Renal pelvis (tissue), 12 donors: ENCODE results near the gene LIMD2. TPM values are rescaled to one million over a fixed set of nuclear protein-coding genes. Genes with fewer than 3 reads are reported as not detected.
A peak's percentile ranks its signal among the peaks of the same experiment; 100 is the strongest.
"Not testable (repeated sequence)": the region's sequence is repeated elsewhere in the genome, so short reads cannot be mapped to it uniquely, and the experiment has no call there.

Experiments
- DNase-seq: peaks from one replicate; pipeline ENCODE4 v3.0.0-alpha.2; 2013
- long read RNA-seq, 16 experiments: transcript quantifications; one replicate each; lab custom pipeline, GENCODE V29; 2026
- polyA plus RNA-seq, 3 donors: library from polyadenylated mRNA; unstranded; fragments of 120-200 nt; gene quantifications; one replicate each; pipeline ENCODE4 v1.2.1, GENCODE V29; 2013; ENCODE audit not compliant: insufficient read length in 3 of 3

The LIMD2 gene
- 10 to 100 TPM; 28.8 to 38.4 (median 34.9) TPM for polyA plus RNA-seq
- long read RNA-seq, donor 1, transcript LIMD2-201 (5 exons, 3,193 nt) = major isoform, 12 of 23 reads
- long read RNA-seq, donor 1, partial matches to known transcripts = 5 of 23 reads
- long read RNA-seq, donor 1, other reads (novel, unspliced or antisense) = 0 of 23 reads
- long read RNA-seq, donor 2, transcript LIMD2-201 (5 exons, 3,193 nt) = major isoform, 19 of 30 reads
- long read RNA-seq, donor 2, partial matches to known transcripts = 7 of 30 reads
- long read RNA-seq, donor 2, other reads (novel, unspliced or antisense) = 0 of 30 reads
- long read RNA-seq, donor 3, transcript LIMD2-201 (5 exons, 3,193 nt) = major isoform, 8 of 15 reads
- long read RNA-seq, donor 3, partial matches to known transcripts = 0 of 15 reads
- long read RNA-seq, donor 3, other reads (novel, unspliced or antisense) = 0 of 15 reads
- long read RNA-seq, donor 4, transcript LIMD2-201 (5 exons, 3,193 nt) = major isoform, 16 of 32 reads
- long read RNA-seq, donor 4, partial matches to known transcripts = 12 of 32 reads
- long read RNA-seq, donor 4, other reads (novel, unspliced or antisense) = 0 of 32 reads
- long read RNA-seq, donor 5, transcript LIMD2-201 (5 exons, 3,193 nt) = major isoform, 7 of 9 reads
- long read RNA-seq, donor 5, partial matches to known transcripts = 0 of 9 reads
- long read RNA-seq, donor 5, other reads (novel, unspliced or antisense) = 0 of 9 reads
- long read RNA-seq, donor 6, transcript LIMD2-201 (5 exons, 3,193 nt) = major isoform, 8 of 21 reads
- long read RNA-seq, donor 6, partial matches to known transcripts = 5 of 21 reads
- long read RNA-seq, donor 6, other reads (novel, unspliced or antisense) = 0 of 21 reads
- long read RNA-seq, donor 7, transcript LIMD2-201 (5 exons, 3,193 nt) = major isoform, 13 of 36 reads
- long read RNA-seq, donor 7, transcript LIMD2-204 (2 exons, 760 nt) = minor isoform, 6 of 36 reads
- long read RNA-seq, donor 7, partial matches to known transcripts = 10 of 36 reads
- long read RNA-seq, donor 7, other reads (novel, unspliced or antisense) = 0 of 36 reads
- long read RNA-seq, donor 8, transcript LIMD2-201 (5 exons, 3,193 nt) = major isoform, 7 of 9 reads
- long read RNA-seq, donor 8, partial matches to known transcripts = 0 of 9 reads
- long read RNA-seq, donor 8, other reads (novel, unspliced or antisense) = 0 of 9 reads
- long read RNA-seq, donor 9, transcript LIMD2-201 (5 exons, 3,193 nt) = major isoform, 15 of 32 reads
- long read RNA-seq, donor 9, partial matches to known transcripts = 7 of 32 reads
- long read RNA-seq, donor 9, other reads (novel, unspliced or antisense) = 0 of 32 reads
- long read RNA-seq, donor 10, transcript LIMD2-201 (5 exons, 3,193 nt) = major isoform, 13 of 16 reads
- long read RNA-seq, donor 10, partial matches to known transcripts = 0 of 16 reads
- long read RNA-seq, donor 10, other reads (novel, unspliced or antisense) = 0 of 16 reads
- long read RNA-seq, donor 11, transcript LIMD2-201 (5 exons, 3,193 nt) = major isoform, 12 of 23 reads
- long read RNA-seq, donor 11, partial matches to known transcripts = 6 of 23 reads
- long read RNA-seq, donor 11, other reads (novel, unspliced or antisense) = 0 of 23 reads
- long read RNA-seq, donor 12, transcript LIMD2-201 (5 exons, 3,193 nt) = major isoform, 7 of 62 reads
- long read RNA-seq, donor 12, partial matches to known transcripts = 35 of 62 reads
- long read RNA-seq, donor 12, other reads (novel, unspliced or antisense) = 12 of 62 reads
- long read RNA-seq, donor 13, partial matches to known transcripts = 0 of 6 reads
- long read RNA-seq, donor 13, other reads (novel, unspliced or antisense) = 0 of 6 reads
- long read RNA-seq, donor 14 = 0 reads
- long read RNA-seq, donor 15 = 0 reads
- long read RNA-seq, donor 16, transcript LIMD2-201 (5 exons, 3,193 nt) = major isoform, 11 of 23 reads
- long read RNA-seq, donor 16, partial matches to known transcripts = 8 of 23 reads
- long read RNA-seq, donor 16, other reads (novel, unspliced or antisense) = 0 of 23 reads

DNA sequence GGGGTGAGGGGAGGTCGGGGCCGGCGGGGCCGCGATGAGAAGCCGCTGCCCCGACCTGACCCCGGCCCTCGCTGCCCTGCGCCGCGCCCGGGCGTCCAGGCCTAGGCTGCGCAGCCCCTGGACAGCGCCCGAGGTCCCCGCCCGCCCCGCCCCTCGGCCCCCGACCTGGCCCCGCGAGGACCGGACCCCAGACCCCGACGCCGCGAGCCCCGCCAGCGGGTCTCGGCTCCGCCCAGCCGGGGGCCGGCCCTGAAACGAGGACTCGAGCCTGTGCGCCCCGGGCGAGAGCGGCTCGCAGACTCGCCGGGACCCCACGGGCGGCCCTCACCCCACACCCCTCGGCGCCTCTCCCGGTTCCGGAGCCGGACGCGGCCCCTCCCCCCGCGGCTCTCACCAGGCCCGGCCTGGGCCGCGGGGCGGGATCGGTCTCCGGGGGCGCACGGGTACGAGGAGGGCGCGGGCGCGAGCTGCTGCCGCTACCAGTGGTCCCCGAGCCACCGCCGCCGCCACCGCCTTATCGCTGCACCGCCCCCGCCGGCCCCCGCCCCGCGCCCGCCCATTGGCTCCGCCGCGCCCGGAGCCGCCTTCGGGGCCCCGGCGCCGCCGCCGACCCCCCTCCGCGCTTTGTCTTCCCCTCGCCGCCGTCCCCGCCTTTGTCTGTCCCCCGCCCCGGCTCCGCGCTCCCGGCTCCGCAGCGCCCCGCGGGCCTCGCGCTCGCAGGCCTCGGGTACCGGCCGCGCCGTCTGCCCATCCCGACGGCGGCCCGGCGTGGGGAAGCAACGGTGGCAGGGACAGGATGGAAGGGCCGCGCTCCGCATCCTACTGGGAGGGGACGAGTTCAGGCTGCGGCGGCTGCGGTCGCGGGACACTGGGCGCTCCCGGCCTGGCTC lies at the start of gene LIMD2:
TSS of gene LIMD2 (minus strand) at position 488 of the 890 bp plus-strand sequence. CDS start 827 bp downstream, outside the sequence.
- peak; percentile 41 for DNase-seq

DNA sequence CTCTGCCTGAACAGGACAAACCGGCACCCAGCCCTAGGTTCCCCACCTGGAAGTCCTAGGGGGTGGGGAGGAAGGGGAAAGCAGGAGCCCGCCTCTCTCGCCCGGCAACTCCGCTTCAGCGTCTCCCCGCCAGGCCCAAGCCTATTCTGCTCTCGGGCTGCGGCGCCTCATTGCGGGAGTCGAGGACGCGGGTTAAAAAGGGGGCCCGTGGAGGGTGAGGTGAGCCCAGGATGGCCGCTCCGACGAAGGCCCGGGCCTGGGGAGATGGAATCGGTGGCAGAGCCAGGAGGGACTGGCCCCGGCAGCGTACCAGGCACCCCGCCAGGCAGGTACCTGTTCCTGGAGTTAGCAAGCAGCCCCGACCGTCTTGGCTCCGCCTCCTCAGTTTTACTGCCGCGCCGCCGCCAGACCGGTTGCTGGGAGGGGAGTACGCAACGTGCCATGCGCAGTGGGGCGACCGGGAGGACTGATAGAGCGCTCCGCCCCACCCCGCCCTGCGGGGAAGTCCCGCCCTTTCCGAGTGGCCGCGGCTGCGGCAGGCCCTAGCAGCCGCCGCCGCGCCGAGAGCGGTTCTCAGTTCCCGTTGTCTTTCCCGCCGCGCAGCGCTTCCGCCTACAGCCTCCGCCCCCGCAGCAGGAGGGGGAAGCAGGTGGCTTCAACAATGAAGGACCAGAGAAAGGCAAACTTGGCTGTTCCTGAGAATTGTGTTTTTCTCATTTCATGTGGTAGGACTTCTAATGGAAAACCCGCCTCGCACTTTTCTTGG lies 41.7 kb upstream of the LIMD2 start, which contains the start of gene STRADA:
TSS of gene STRADA (minus strand) at position 392 of the 766 bp plus-strand sequence. CDS start 13,430 bp downstream, outside the sequence.
- DNase-seq = peak; percentile 98

DNA sequence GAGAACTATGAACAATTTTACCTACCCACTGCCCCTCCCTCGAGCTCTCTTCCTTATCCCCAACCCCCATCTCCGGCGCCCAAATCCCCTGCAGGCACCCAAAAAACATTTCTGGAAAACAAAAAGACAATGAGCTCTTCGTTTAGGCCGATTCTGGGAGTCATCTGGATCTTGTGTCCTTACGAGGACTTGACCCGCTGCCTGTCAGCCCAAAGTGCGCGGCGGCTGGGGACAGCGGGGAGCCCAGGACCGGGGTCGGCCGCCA lies 41.1 kb upstream of the LIMD2 start:
- DNase-seq = no peak

DNA sequence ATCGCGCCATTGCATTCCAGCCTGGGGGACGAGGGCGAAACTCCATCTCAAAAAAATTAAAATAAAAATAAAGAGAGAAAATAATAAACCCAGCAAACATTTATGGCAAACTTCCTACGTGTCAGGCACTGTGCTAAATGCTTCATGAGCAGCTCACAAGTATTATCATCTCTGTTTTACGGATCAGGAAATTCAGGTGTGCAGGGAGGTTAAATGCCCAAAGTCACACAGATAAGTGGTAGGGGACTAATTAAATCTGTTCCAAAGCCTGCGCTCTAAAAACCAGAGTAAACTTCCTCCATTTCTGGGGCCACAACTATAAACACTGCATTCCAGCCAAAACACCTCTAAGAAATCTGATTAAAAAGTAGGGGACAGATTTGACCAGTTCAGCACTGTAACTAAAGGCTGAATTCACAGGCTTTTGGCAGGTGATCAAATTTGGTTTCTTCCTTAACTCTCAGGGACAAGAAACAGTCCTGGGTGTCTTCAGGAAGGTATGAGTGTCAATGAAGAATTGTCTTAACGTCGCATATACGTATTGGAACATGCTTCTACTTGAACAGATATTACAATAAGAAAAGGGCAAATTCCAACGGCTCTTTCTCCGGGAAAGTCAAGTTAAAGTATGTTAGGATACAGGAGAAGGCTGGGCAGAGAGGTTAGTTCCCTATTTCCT lies 40.7 kb upstream of the LIMD2 start:
- peak; percentile 8 for DNase-seq

DNA sequence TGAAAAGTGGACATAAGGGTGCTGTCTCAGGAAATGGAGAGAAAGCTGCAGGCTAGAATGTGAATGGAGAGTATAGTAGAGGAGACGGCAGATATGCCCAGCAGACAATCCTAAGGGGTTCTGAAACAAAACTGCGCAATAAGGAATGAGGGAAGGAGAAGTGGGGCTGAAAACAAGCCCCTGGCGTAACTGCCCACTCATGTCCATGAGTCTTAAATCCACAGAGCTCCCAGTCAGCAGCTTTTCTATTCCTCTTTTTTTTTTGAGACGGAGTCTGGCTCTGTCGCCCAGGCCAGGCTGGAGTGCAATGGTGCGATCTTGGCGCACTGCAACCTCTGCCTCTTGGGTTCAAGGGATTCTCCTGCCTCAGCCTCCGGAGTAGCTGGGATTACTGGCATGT lies 35.8 kb upstream of the LIMD2 start:
- DNase-seq = no peak

DNA sequence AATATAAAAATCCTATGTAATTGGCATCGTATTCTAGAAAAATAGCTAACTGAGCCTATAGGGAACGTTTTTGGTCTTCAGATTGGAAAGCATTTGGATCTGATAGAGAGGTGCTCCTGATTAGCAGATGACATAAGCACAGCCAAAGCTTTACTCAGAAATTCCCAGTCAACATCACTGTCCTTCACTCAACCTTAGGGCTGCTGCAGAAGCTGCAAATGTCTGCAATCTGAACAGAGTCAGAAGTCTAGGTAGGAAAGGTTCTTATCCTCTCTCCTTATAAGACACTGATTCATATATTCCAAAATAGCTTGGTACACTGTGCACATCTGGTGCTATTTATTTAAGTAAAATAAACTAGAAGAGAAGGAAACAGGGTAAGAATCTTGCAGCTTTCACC lies 22.5 kb upstream of the LIMD2 start:
- no peak for DNase-seq

DNA sequence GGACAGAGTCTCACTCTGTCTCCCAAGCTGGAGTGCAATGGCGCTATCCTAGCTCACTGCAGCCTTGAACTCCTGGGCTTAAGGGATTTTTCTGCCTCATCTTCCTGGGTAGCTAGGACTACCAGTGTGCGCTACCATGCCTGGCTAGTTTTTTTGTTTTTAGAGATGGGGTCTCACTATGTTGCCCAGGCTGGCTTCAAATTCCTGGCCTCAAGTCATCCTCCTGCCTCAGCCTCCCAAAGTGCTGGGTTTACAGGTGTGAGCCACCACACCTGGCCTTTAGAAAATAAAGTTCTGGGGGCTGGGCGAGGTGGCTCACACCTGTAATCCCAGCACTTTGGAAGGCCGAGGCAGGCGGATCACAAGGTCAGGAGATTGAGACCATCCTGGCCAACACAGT lies 20.3 kb upstream of the LIMD2 start:
- DNase-seq = not testable (repeated sequence)

DNA sequence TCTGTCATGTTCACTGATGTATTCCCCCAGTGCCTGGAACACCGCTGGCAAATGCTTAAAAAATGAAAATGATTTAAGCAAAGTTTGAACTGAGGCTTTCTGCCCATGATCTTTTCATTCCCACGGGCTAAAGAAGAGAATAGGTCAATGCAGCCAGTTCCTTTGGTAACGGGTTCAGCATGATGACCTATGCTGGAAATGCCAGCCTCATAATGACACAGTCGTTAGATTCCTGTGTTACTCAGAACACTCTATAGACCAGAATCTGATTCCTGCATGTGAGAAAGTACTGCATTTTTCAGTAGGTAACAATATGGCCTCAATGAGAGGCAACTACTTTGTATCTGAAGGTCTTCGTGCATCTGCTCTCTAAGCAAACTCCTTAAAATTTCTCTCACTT lies 19.1 kb upstream of the LIMD2 start:
- no peak for DNase-seq

DNA sequence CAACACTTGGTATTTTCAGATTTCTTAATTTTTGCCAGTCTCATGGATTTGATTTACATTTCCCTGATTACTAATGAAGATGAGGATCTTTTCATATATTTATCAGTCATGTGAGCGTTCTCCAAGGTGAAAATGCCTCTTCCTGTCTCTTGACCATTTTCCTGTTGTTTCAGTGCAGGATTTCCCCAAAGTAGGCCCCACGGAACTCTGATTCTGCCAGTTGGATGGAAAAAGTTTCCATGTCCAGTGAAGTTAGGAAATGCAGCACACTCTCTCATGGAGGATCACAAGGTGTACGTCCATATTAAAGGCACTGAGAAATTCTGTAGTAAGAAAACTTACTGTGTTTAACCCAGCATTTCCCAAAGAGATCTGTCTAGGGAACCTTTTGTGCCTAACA lies 16.5 kb upstream of the LIMD2 start:
- DNase-seq = no peak

DNA sequence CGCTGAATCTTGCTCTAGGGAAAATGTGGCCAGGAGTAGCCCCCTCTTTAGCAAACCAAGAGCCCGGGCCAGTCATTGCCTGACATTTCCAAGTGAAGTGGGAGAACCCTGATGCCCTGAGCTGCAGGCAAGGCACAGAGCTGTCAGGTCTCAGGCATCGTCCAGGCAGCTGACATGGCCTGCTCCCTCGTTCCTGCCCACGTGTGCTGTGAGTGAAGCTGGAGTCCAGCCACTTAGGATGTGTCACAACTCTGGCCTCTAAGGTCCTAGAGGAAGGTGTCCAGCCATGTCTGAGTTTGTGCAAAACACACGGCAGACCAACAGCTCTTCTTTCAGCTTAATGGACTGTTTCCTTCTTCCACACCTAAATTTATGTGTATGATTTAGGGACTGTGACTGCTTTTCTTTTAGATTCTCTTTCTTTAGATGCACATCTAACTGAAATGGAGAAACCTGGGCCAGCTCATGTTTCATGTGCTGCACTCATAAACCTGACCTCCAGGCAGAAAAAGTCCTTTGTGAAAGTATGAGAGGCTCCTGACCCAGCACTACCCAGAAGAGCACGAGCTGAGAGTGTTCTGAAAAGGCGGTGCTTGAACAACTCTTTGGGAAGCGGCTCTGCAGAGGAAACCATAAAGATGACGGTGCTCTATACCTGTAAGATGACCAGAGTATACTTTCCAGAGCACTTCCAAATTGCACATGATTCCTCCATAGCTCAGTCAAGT lies 14.8 kb upstream of the LIMD2 start:
- DNase-seq = peak; percentile 64

DNA sequence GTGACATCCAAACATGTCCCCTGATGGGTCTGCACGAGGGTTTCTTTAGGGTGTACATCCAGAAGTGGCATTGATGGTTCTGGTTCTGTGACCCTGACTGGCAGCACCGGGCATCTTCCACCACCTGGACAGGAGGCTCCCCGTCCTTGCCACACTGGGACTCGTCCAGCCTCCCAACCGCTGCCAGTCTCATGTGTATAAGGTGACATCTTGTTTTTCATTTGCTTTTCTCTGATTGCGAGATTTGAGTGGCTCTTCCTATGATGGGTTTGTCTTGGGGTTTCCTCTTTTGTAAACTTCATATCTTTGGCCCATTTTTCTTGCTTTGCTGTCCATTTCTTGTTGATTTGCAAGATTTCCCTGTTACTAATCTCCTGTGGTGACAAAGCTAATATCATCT lies 9.2 kb upstream of the LIMD2 start:
- DNase-seq = no peak

DNA sequence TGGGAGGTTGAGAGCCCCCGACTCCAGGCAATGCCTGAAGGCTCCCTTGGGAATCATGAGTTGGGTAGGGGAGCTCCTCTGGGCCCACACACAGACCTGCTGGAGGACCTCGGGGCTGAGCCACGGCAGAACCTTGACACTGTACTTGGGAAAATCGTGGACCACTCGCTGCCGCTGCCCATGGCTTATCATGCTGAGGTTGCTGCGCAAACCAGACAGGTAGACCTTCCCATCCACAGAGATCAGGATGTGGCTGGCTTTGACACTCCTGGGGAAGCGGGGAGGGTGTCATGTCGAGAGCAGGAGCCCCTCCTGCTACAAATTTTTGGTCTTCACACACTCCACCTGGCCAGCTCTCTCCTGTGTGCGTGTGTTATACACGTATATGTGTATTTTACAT lies 7.2 kb upstream of the LIMD2 start:
- no peak for DNase-seq

DNA sequence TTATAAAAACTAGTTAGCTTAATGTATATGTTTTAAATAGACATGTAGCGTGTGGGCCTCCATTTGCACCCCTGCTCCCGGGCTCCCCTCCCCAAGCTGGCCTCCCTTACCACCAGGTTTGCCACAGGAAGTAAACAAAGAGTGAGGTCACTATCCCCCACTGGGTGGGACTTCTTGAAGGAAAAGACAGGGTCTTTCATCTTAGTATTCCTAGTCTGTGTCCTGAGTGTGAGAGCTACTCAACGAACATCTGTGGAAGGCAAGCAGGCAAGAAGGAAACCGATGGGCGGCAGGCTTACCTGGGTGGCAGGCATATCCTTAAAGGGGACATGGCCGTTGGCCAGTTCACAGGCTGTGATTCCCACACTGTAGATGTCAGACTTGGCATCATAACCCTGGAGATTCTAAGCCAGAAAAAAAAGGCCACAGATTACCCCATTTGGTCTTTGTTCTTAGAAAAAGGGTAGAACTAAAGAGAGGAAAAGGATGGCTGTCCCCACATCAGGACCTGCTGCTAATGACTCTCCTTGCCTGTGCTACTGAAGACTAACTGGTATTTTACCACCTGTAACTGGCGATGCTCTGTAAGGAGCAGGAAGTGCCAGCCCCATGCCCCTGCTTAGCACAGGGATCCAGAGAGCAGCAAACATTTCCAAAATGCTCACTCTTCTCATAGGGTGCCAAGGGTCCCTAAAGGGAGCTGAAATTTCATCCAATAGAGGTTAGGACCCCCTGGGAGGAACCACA lies 6.6 kb upstream of the LIMD2 start:
- DNase-seq = no peak

DNA sequence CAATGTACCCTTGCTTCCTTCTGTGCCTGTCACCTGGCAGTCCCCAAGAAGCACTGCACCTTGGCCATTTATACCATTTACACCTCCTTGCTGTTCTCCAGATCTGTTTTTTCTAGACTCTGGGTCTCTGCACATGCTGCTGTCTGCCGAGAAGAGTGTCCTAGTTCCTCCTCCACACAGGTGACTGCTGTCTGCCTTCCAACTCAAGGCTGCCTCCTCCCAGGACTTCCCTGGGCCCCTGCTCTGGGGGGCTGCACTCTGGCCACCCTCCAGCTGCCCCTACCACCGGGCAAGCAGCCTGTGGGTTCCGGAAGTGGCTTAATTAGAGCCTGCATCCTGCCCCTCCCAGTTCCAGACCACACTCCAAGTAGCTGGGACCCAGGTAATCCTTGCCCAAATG lies 5.7 kb upstream of the LIMD2 start:
- no peak for DNase-seq

DNA sequence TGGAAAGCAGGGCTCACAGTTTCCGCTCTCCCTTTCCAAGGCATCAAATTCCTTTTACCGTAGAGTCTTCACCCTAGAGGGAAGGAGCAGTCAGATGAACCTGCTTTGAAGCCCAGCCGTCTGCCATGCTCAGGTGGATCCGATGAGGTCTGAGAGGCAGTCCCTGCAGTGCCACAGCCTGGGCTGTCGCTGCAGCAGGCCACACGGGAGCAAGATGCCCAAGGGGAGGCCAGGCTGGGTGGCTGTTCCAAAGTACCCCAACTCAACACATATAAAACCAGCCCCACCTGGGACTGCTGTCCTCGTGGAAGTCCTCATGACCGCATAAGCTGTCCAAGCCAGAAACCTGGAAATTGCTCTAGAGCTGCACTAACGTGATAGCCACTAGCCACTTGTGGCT lies 4.9 kb upstream of the LIMD2 start:
- DNase-seq = no peak

DNA sequence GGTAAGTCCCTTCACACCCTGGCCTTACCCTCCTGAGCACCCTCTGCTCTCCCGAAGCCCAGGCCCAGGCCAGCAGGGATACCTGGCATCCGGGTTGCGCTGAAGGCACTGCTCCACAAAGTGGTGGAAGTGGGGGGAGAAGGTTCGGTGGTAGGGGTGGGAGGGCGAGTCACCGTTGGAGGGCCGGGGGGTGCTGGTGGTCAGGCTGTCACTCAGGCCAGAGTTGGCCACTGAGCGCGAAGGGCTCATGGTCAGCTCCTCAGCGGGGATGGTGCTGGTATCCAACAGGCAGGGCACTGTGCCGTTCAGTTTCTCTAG lies 4.3 kb upstream of the LIMD2 start:
- DNase-seq = no peak
